IPS-18a (cell line): ENCODE results near the gene TLE4.

ENCODE experiments used
- H3K27ac ChIP-seq: one replicate; pipeline ENCODE4 v1.5.1; 2013; ENCODE audit warnings: low read length
- H3K27me3 ChIP-seq: one replicate; pipeline ENCODE4 v1.6.1; 2013; ENCODE audit warnings: mild to moderate bottlenecking, low read length; ENCODE audit not compliant: control insufficient read depth, insufficient read depth
- H3K36me3 ChIP-seq: one replicate; pipeline ENCODE4 v1.6.1; 2013; ENCODE audit warnings: low read depth, low read length; ENCODE audit not compliant: control insufficient read depth
- H3K4me1 ChIP-seq: one replicate; pipeline ENCODE4 v1.6.1; 2013; ENCODE audit warnings: low read depth, low read length; ENCODE audit not compliant: control insufficient read depth
- H3K4me3 ChIP-seq: one replicate; pipeline ENCODE4 v1.5.1; 2013; ENCODE audit warnings: low read length
- H3K9ac ChIP-seq: one replicate; pipeline ENCODE4 v1.6.1; 2013; ENCODE audit warnings: mild to moderate bottlenecking, low read length, moderate library complexity
- H3K9me3 ChIP-seq: one replicate; pipeline ENCODE4 v1.6.1; 2013; ENCODE audit warnings: low read depth, low read length; ENCODE audit not compliant: control insufficient read depth

Gene TLE4

GRCh38 chr9:79700607-79701360, 129.0 kb downstream of the TLE4 start:
- Histone ChIP-seq H3K9ac (no peak overlapping the region), H3K4me1 (peaks cover 24% of the 10 kb centered on the region), H3K27ac (no peak overlapping the region), H3K4me3 (no peak overlapping the region), H3K9me3 (no peaks in the 10 kb centered on the region), H3K27me3 (no peaks in the 10 kb centered on the region), H3K36me3 (peaks cover 10% of the 10 kb centered on the region)

GRCh38 chr9:79701651-79702050, 129.9 kb downstream of the TLE4 start:
- no peaks in the 10 kb centered on the region for H3K27me3 ChIP-seq
- no peak overlapping the region for H3K4me3 ChIP-seq
- H3K4me1 ChIP-seq = peaks cover 15% of the 10 kb centered on the region
- no peak overlapping the region for H3K9ac ChIP-seq
- H3K36me3 ChIP-seq = peaks cover 13% of the 10 kb centered on the region
- H3K27ac ChIP-seq = no peak overlapping the region
- H3K9me3 ChIP-seq = no peaks in the 10 kb centered on the region

- Histone ChIP-seq H3K9ac (no peak overlapping the region), H3K36me3 (peaks cover 33% of the 10 kb centered on the region), H3K9me3 (no peaks in the 10 kb centered on the region), H3K27ac (no peak overlapping the region), H3K27me3 (no peaks in the 10 kb centered on the region), H3K4me1 (peaks cover 16% of the 10 kb centered on the region), H3K4me3 (no peak overlapping the region)
Measured at GRCh38 chr9:79705704-79706103, 133.9 kb downstream of the TLE4 start.

- H3K27me3 ChIP-seq = no peaks in the 10 kb centered on the region
- peaks cover 16% of the 10 kb centered on the region for H3K4me1 ChIP-seq
- peaks cover 39% of the 10 kb centered on the region for H3K36me3 ChIP-seq
- H3K9ac ChIP-seq = no peak overlapping the region
- no peak overlapping the region for H3K27ac ChIP-seq
- H3K4me3 ChIP-seq = no peak overlapping the region
- no peaks in the 10 kb centered on the region for H3K9me3 ChIP-seq
Measured at GRCh38 chr9:79706512-79706911, 134.7 kb downstream of the TLE4 start.

- Histone ChIP-seq H3K36me3 (peaks cover 44% of the 10 kb centered on the region), H3K4me1 (peaks cover 16% of the 10 kb centered on the region), H3K9ac (no peak overlapping the region)
Measured at GRCh38 chr9:79707589-79707988, 135.8 kb downstream of the TLE4 start.

GRCh38 chr9:79708541-79708940, 136.8 kb downstream of the TLE4 start:
- Histone ChIP-seq H3K4me1 (peaks cover 16% of the 10 kb centered on the region), H3K9ac (no peak overlapping the region), H3K4me3 (no peak overlapping the region), H3K27me3 (no peaks in the 10 kb centered on the region), H3K36me3 (peaks cover 52% of the 10 kb centered on the region), H3K9me3 (no peaks in the 10 kb centered on the region), H3K27ac (no peak overlapping the region)

More at GRCh38 chr9:79707589-79707988, 135.8 kb downstream of the TLE4 start:
- no peak overlapping the region for H3K27ac ChIP-seq
- no peaks in the 10 kb centered on the region for H3K9me3 ChIP-seq
- no peak overlapping the region for H3K4me3 ChIP-seq
- no peaks in the 10 kb centered on the region for H3K27me3 ChIP-seq

- Histone ChIP-seq H3K4me1 (peaks cover 16% of the 10 kb centered on the region), H3K9me3 (no peaks in the 10 kb centered on the region), H3K27me3 (no peaks in the 10 kb centered on the region), H3K27ac (no peak overlapping the region), H3K9ac (no peak overlapping the region), H3K4me3 (no peak overlapping the region), H3K36me3 (peaks cover 55% of the 10 kb centered on the region)
Measured at GRCh38 chr9:79709743-79710674, 138.2 kb downstream of the TLE4 start.

- no peak overlapping the region for H3K4me3 ChIP-seq
- no peaks in the 10 kb centered on the region for H3K9me3 ChIP-seq
- H3K36me3 ChIP-seq = peaks cover 56% of the 10 kb centered on the region
- no peaks in the 10 kb centered on the region for H3K27me3 ChIP-seq
- H3K27ac ChIP-seq = no peak overlapping the region
- peaks cover 16% of the 10 kb centered on the region for H3K4me1 ChIP-seq
- no peak overlapping the region for H3K9ac ChIP-seq
Measured at GRCh38 chr9:79711874-79712273, 140.1 kb downstream of the TLE4 start.

GRCh38 chr9:79719021-79719420, 147.3 kb downstream of the TLE4 start:
- H3K4me3 ChIP-seq = no peak overlapping the region
- H3K36me3 ChIP-seq = peaks cover 86% of the 10 kb centered on the region
- H3K27me3 ChIP-seq = no peaks in the 10 kb centered on the region
- H3K27ac ChIP-seq = no peak overlapping the region
- H3K9me3 ChIP-seq = no peaks in the 10 kb centered on the region
- no peak overlapping the region for H3K9ac ChIP-seq
- H3K4me1 ChIP-seq = no peaks in the 10 kb centered on the region

- H3K27me3 ChIP-seq = no peaks in the 10 kb centered on the region
- no peak overlapping the region for H3K4me3 ChIP-seq
- H3K9me3 ChIP-seq = no peaks in the 10 kb centered on the region
- peaks cover 2% of the 10 kb centered on the region for H3K4me1 ChIP-seq
- no peak overlapping the region for H3K9ac ChIP-seq
- H3K36me3 ChIP-seq = peaks cover 88% of the 10 kb centered on the region
- H3K27ac ChIP-seq = no peak overlapping the region
Measured at GRCh38 chr9:79719989-79720388, 148.2 kb downstream of the TLE4 start.

- no peak overlapping the region for H3K27ac ChIP-seq
- peaks cover 9% of the 10 kb centered on the region for H3K36me3 ChIP-seq
- H3K27me3 ChIP-seq = no peaks in the 10 kb centered on the region
- no peaks in the 10 kb centered on the region for H3K9me3 ChIP-seq
- no peaks in the 10 kb centered on the region for H3K4me1 ChIP-seq
- H3K4me3 ChIP-seq = no peak overlapping the region
- H3K9ac ChIP-seq = no peak overlapping the region
Measured at GRCh38 chr9:79731171-79731890, 159.6 kb downstream of the TLE4 start.
